Neural crest cell (in vitro differentiated cells): ENCODE measurements around the gene CDC14C. TPM values are rescaled to one million over a fixed set of nuclear protein-coding genes. Genes with fewer than 3 reads are reported as not detected.

Experiments used
- DNase-seq: peaks from one replicate; pipeline ENCODE4 v3.0.0; 2021; ENCODE audit warnings: low read depth, mixed read lengths, low spot score
- H3K27ac Mint-ChIP-seq: one replicate; pipeline ENCODE4 v1.8.0; 2021; ENCODE audit warnings: mild to moderate bottlenecking, mixed read lengths; ENCODE audit not compliant: unreplicated experiment
- H3K27me3 Mint-ChIP-seq: 2 replicates; pipeline ENCODE4 v1.8.0; 2021; ENCODE audit warnings: low read depth, mild to moderate bottlenecking, mixed read lengths
- H3K36me3 Mint-ChIP-seq: 2 replicates; pipeline ENCODE4 v1.8.0; 2021; ENCODE audit warnings: low read depth, mild to moderate bottlenecking, mixed read lengths
- H3K4me1 Mint-ChIP-seq: 2 replicates; pipeline ENCODE4 v1.8.0; 2021; ENCODE audit warnings: mixed read lengths
- H3K4me3 Mint-ChIP-seq: one replicate; pipeline ENCODE4 v1.8.0; 2021; ENCODE audit warnings: mild to moderate bottlenecking, mixed read lengths
- H3K9me3 Mint-ChIP-seq: 2 replicates; pipeline ENCODE4 v1.8.0; 2021; ENCODE audit warnings: mixed read lengths
- CTCF ChIP-seq: fragments of 200-600 bp; sonication (generic); conservative IDR thresholded peaks from 2 replicates; pipeline ENCODE4 v1.5.0; 2021; ENCODE audit warnings: antibody characterized with exemption, mild to moderate bottlenecking
- total RNA-seq: library from RNA; stranded (reverse); gene quantifications from 2 replicates; pipeline ENCODE4 v1.2.1, GENCODE V29; 2021

The CDC14C gene
- total RNA-seq, 1 donor from 2014 or later: not detected

GRCh38 chr7:48976850-48977249 lies 52.5 kb downstream of the CDC14C start:
- no peak for TF ChIP-seq CTCF
- Mint-ChIP-seq H3K27me3 (peaks cover 4% of the 10 kb centered on the region), H3K9me3 (no peaks in the 10 kb centered on the region), H3K4me1 (no peaks in the 10 kb centered on the region), H3K27ac (no peak overlapping the region), H3K36me3 (no peaks in the 10 kb centered on the region), H3K4me3 (no peak overlapping the region)
- no peak for DNase-seq
